ENCODE measurements around the gene LCOR. TPM values are rescaled to one million over a fixed set of nuclear protein-coding genes. Genes with fewer than 3 reads are reported as not detected.

Gene LCOR
- total and polyA plus RNA-seq, 8 donors = 4.5 to 34.2 (median 19.5) TPM

DNA sequence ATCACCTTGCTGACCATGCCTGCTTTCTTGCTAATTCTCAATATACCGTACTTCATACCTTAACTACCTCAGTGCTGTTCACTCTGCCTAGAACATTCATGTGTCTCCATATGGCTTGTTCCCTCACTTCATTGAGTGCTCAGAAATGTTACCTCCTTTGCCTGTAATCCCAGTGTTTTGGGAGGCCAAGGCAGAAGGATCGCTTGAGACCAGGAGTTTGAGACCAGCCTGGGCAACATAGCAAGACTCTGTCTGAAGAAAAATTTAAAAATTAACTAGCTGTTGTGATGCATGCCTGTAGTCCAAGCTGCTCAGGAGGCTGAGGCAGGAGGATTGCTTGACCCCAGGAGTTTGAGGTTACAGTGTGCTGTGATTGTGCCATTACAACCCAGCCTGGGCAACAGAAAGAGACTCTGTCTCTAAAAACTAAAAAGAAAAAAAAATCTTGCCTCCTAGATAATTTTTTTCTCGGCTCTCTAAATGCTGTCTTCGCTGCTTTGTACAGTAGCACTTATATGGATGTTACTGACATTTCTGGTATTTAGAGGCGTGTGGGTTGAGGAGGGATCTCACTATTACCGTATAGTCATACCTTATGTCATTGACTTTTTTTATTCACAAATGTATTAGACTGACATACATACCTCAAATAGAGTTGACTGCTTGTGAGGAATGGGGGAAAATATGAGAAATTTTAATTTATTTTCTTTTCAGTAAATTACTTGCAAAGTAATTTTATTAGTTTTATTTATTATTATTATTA is 63.7 kb downstream of the LCOR start:
- Histone ChIP-seq H3K27ac (no peak overlapping the region), H3K4me3 (no peak overlapping the region), H3K4me1 (peaks cover 3 to 13% (median 9%) of the 10 kb centered on the region in 3 donors), H3K36me3 (no peaks in the 10 kb centered on the region), H3K27me3 (no peaks in the 10 kb centered on the region), H3K9me3 (no peaks in the 10 kb centered on the region)
- ATAC-seq (no peak), FAIRE-seq (no peak), DNase-seq (no peak)
- TF ChIP-seq, protein P1, sequence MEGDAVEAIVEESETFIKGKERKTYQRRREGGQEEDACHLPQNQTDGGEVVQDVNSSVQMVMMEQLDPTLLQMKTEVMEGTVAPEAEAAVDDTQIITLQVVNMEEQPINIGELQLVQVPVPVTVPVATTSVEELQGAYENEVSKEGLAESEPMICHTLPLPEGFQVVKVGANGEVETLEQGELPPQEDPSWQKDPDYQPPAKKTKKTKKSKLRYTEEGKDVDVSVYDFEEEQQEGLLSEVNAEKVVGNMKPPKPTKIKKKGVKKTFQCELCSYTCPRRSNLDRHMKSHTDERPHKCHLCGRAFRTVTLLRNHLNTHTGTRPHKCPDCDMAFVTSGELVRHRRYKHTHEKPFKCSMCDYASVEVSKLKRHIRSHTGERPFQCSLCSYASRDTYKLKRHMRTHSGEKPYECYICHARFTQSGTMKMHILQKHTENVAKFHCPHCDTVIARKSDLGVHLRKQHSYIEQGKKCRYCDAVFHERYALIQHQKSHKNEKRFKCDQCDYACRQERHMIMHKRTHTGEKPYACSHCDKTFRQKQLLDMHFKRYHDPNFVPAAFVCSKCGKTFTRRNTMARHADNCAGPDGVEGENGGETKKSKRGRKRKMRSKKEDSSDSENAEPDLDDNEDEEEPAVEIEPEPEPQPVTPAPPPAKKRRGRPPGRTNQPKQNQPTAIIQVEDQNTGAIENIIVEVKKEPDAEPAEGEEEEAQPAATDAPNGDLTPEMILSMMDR (IDR thresholded peaks at IDR 0.05) = no peak
- WGBS, 2 donors = 94 to 95% methylated on average over 6 of the region's 6 CpGs
- intact Hi-C loops (cut with DNase I) = no loop called here

DNA sequence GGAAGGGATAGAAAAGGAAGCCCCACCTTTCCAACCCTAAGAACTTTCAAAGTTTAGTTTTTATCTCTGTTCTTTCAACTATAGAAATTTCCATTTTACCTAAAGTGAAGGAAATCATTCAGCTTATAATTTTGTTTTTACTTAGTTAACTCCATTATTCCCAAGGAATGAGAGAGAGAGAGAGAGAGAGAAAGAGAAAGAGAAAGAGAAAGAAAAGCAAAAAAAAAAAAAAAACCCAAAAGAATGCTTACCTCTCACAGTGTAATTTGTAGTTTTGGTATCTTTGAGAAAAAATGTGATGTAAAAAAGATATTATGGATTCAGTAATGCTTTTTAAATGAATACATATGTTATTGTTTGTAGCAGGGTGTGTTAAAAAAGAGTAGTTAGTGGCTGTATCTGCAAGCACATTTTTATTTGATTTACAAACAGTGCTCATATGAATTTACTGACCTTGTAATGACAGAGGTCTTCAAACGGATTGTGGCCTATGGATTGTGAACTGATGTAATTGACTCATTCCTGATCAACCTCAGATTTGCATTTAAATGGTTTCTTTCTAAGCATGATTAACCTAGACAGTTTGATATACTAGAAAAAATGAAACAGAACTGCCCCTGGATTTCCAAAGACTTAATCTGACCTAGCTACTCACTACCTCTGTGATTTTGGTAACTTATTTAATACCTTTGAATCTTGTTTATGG is 64.9 kb downstream of the LCOR start:
- 7 to 9% methylated on average over 1 of the region's 1 CpG for WGBS, 2 donors
- Histone ChIP-seq H3K27ac (no peak overlapping the region), H3K4me3 (no peak overlapping the region), H3K4me1 (peaks cover 0 to 9% (median 8%) of the 10 kb centered on the region in 3 donors), H3K9me3 (no peaks in the 10 kb centered on the region), H3K36me3 (no peaks in the 10 kb centered on the region), H3K27me3 (no peaks in the 10 kb centered on the region)
- DNase-seq (no peak), ATAC-seq (peak in 2 of 4 donors; percentile 30 to 56), FAIRE-seq (no peak)
- TF ChIP-seq, protein P1 (IDR thresholded peaks at IDR 0.05) = no peak
- intact Hi-C loops (cut with DNase I) = no loop called here

DNA sequence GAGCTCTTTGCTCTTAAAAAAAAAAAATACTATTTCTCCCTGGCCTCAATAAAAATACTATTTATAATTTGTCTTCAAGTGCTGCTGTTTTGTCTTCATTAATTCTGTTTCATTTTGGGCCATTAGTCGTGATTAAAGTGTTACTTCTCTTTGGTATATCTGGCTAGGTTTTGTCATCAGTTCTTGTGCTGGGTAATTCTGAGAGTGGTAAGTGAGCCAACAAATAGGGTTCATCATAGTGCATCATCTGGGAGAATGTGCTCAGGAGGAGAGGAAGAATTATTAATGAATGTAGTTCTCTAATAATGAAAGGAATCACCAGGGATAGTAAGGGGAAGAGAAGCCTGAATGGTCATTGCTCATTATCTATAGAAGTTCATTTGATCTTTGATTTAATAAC is 70.0 kb downstream of the LCOR start:
- Histone ChIP-seq H3K4me1 (peaks cover 20 to 45% (median 42%) of the 10 kb centered on the region in 3 donors), H3K4me3 (no peak overlapping the region), H3K36me3 (no peaks in the 10 kb centered on the region), H3K27ac (no peak overlapping the region), H3K9me3 (no peaks in the 10 kb centered on the region), H3K27me3 (no peaks in the 10 kb centered on the region)
- DNase-seq (no peak), ATAC-seq (no peak), FAIRE-seq (no peak)
- TF ChIP-seq, protein P1 (IDR thresholded peaks at IDR 0.05) = no peak
- 86 to 90% methylated on average over 1 of the region's 1 CpG for WGBS, 2 donors
- intact Hi-C loops (cut with DNase I) = no loop called here

DNA sequence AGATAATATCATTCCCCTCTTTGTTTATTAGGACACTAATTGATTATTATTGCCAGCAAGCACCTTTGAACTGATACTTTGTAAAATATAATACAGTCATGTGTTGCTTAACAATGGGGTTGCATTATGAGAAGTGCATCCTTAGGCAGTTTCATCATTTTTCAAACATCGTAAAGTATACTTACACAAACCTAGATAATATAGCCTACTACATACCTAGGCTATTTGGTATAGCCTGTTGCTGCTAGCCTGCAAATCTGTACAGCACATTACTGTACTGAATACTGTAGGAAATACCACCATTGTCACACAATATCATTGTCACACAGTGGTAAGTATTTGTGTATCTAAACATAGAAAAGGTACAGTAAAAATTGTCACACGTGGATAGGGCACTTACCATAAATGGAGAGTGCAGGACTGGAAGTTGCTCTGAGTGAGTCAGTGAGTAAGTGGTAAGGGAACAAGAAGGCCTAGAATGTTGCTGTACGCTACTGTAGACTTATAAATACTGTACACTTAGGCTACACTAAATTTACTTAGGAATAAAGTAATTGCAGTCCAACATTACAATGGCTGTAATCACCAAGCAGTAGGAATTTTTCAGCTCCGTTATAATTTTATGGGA is 70.7 kb downstream of the LCOR start:
- no peaks in the 10 kb centered on the region for H3K36me3 ChIP-seq
- intact Hi-C loops (cut with DNase I) = no loop called here
- H3K4me3 ChIP-seq = no peak overlapping the region
- H3K9me3 ChIP-seq = no peaks in the 10 kb centered on the region
- no peak for FAIRE-seq
- no peak overlapping the region for H3K27ac ChIP-seq
- peaks cover 20 to 44% (median 38%) of the 10 kb centered on the region in 3 donors for H3K4me1 ChIP-seq
- WGBS, 2 donors = 78 to 86% methylated on average over 4 of the region's 4 CpGs
- TF ChIP-seq, protein P1 (IDR thresholded peaks at IDR 0.05) = no peak
- no peak for DNase-seq
- H3K27me3 ChIP-seq = no peaks in the 10 kb centered on the region
- peak in 1 of 4 donors; percentile 7 for ATAC-seq
